Parathyroid adenoma (tissue), 2 donors: ENCODE results near the gene PIK3C2A.
A peak's percentile ranks its signal among the peaks of the same experiment; 100 is the strongest.
"Not testable (repeated sequence)": the region's sequence is repeated elsewhere in the genome, so short reads cannot be mapped to it uniquely, and the experiment has no call there.

ENCODE experiments used
- H2AFZ ChIP-seq: fragments of 300-600 bp; sonication (generic); one replicate; pipeline ENCODE4 v1.7.0; 2017; ENCODE audit warnings: antibody characterized with exemption, mild to moderate bottlenecking
- H3K27ac ChIP-seq: fragments of 300-600 bp; sonication (generic); one replicate; pipeline ENCODE4 v1.7.0; 2017
- H3K27me3 ChIP-seq: fragments of 300-600 bp; sonication (generic); one replicate; pipeline ENCODE4 v1.7.0; 2017; ENCODE audit warnings: low read length; ENCODE audit not compliant: control insufficient read depth, insufficient read depth
- H3K36me3 ChIP-seq: fragments of 300-600 bp; sonication (generic); one replicate; pipeline ENCODE4 v1.7.0; 2017; ENCODE audit warnings: low read length; ENCODE audit not compliant: control insufficient read depth, insufficient read depth
- H3K4me1 ChIP-seq: fragments of 300-600 bp; sonication (generic); one replicate; pipeline ENCODE4 v1.7.0; 2017; ENCODE audit warnings: control low read depth
- H3K4me2 ChIP-seq: fragments of 300-600 bp; sonication (generic); one replicate; pipeline ENCODE4 v1.7.0; 2017; ENCODE audit warnings: low read length
- H3K4me3 ChIP-seq: fragments of 300-600 bp; sonication (generic); one replicate; pipeline ENCODE4 v1.7.0; 2017; ENCODE audit warnings: low read depth, low read length
- H3K79me2 ChIP-seq: fragments of 300-600 bp; sonication (generic); one replicate; pipeline ENCODE4 v1.7.0; 2017; ENCODE audit warnings: control low read depth
- H3K9ac ChIP-seq: fragments of 300-600 bp; sonication (generic); one replicate; pipeline ENCODE4 v1.7.0; 2017; ENCODE audit warnings: mild to moderate bottlenecking
- H3K9me3 ChIP-seq: fragments of 300-600 bp; sonication (generic); one replicate; pipeline ENCODE4 v1.7.0; 2017; ENCODE audit warnings: low read length; ENCODE audit not compliant: control insufficient read depth
- TF ChIP-seq, protein P1 (sequence below): fragments of 300-600 bp; sonication (generic); IDR thresholded peaks from one replicate; pipeline ENCODE4 v1.7.0; 2017; ENCODE audit warnings: antibody characterized with exemption, mild to moderate bottlenecking
- donor health status: primary hyperparathyroidism.

PIK3C2A gene

GRCh38 chr11:17233101-17233500, 25.3 kb upstream of the PIK3C2A start:
- TF ChIP-seq, protein P1, sequence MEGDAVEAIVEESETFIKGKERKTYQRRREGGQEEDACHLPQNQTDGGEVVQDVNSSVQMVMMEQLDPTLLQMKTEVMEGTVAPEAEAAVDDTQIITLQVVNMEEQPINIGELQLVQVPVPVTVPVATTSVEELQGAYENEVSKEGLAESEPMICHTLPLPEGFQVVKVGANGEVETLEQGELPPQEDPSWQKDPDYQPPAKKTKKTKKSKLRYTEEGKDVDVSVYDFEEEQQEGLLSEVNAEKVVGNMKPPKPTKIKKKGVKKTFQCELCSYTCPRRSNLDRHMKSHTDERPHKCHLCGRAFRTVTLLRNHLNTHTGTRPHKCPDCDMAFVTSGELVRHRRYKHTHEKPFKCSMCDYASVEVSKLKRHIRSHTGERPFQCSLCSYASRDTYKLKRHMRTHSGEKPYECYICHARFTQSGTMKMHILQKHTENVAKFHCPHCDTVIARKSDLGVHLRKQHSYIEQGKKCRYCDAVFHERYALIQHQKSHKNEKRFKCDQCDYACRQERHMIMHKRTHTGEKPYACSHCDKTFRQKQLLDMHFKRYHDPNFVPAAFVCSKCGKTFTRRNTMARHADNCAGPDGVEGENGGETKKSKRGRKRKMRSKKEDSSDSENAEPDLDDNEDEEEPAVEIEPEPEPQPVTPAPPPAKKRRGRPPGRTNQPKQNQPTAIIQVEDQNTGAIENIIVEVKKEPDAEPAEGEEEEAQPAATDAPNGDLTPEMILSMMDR = no peak
- no peaks in the 10 kb centered on the region for H3K27me3 ChIP-seq
- no peak overlapping the region for H3K4me3 ChIP-seq
- no peak overlapping the region for H2AFZ ChIP-seq
- peaks cover 3% of the 10 kb centered on the region for H3K4me1 ChIP-seq
- no peak overlapping the region for H3K9ac ChIP-seq
- no peaks in the 10 kb centered on the region for H3K79me2 ChIP-seq
- H3K36me3 ChIP-seq = no peaks in the 10 kb centered on the region
- H3K27ac ChIP-seq = no peak overlapping the region
- H3K9me3 ChIP-seq = no peaks in the 10 kb centered on the region
- H3K4me2 ChIP-seq = no peak overlapping the region

- Histone ChIP-seq H3K9me3 (no peaks in the 10 kb centered on the region), H3K79me2 (no peaks in the 10 kb centered on the region), H3K9ac (no peak overlapping the region), H3K27me3 (no peaks in the 10 kb centered on the region), H3K36me3 (no peaks in the 10 kb centered on the region), H2AFZ (no peak overlapping the region), H3K27ac (no peak overlapping the region), H3K4me1 (peaks cover 3% of the 10 kb centered on the region), H3K4me3 (no peak overlapping the region), H3K4me2 (no peak overlapping the region)
- TF ChIP-seq, protein P1 = no peak
Observed at GRCh38 chr11:17230867-17231851, 23.4 kb upstream of the PIK3C2A start.

DNA sequence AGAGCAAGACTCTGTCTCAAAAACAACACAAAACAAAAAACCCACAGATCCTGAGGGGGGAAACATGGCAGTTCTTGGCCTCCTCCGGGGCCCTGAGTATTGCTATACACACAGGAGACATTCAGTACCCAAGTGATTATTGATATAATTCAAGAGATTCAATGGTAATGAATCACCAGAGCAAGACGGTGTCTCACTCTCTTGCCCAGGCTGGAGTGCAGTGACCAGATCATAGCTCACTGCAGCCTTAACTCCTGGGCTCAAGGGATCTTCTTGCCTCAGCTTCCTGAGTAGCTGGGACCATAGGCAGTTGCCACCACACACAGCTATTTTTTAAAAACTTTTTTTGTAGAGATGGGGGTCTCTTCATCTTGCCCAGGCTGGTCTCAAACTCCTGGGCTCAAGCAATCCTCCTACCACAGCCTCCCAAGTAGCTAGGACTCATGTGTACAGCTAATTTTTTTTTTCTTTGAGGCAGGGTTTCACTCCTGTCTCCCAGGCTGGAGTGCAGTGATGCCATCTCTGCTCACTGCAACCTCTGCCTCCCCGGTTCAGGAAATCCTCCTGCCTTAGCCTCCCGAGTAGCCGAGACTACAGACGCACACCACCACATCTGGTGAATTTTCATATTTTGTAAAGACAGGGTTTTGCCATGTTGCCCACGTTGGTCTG, 21.8 kb upstream of the PIK3C2A start:
- Histone ChIP-seq H3K4me2 (peak overlapping the region; percentile 67), H3K27ac (no peak overlapping the region), H3K4me3 (peak overlapping the region; percentile 34), H3K9ac (no peak overlapping the region), H3K4me1 (peaks cover 3% of the 10 kb centered on the region), H2AFZ (no peak overlapping the region), H3K9me3 (no peaks in the 10 kb centered on the region), H3K36me3 (no peaks in the 10 kb centered on the region), H3K79me2 (no peaks in the 10 kb centered on the region), H3K27me3 (no peaks in the 10 kb centered on the region)
- TF ChIP-seq, protein P1 = no peak

GRCh38 chr11:17228186-17228925, 20.6 kb upstream of the PIK3C2A start:
- not testable (repeated sequence) for H3K79me2 ChIP-seq, H3K4me1 ChIP-seq, H3K4me3 ChIP-seq, H3K9me3 ChIP-seq, H3K36me3 ChIP-seq, H2AFZ ChIP-seq, H3K27ac ChIP-seq, H3K27me3 ChIP-seq, H3K9ac ChIP-seq, H3K4me2 ChIP-seq

GRCh38 chr11:17224727-17225126, 16.9 kb upstream of the PIK3C2A start:
- H3K4me3 ChIP-seq = no peak overlapping the region

More at GRCh38 chr11:17224727-17225126, 16.9 kb upstream of the PIK3C2A start:
- no peaks in the 10 kb centered on the region for H3K27me3 ChIP-seq
- no peaks in the 10 kb centered on the region for H3K9me3 ChIP-seq
- TF ChIP-seq, protein P1 = no peak
- no peak overlapping the region for H3K27ac ChIP-seq
- H3K9ac ChIP-seq = no peak overlapping the region
- no peaks in the 10 kb centered on the region for H3K36me3 ChIP-seq
- no peaks in the 10 kb centered on the region for H3K4me1 ChIP-seq
- no peaks in the 10 kb centered on the region for H3K79me2 ChIP-seq
- H2AFZ ChIP-seq = no peak overlapping the region
- H3K4me2 ChIP-seq = no peak overlapping the region
